GM12873 (cell line): ENCODE measurements around the gene SPATA19.

Experiments
- CTCF ChIP-seq: IDR thresholded peaks from 2 replicates; pipeline ENCODE4 v1.5.1; 2012; ENCODE audit warnings: low read depth, mild to moderate bottlenecking, moderate library complexity, low read length, control low read depth; ENCODE audit not compliant: insufficient read depth; ENCODE audit errors: missing control alignments

SPATA19 gene

GRCh38 chr11:133887692-133888332, 42.5 kb upstream of the SPATA19 start:
- TF ChIP-seq CTCF, result no peak

- TF ChIP-seq CTCF, result no peak
Observed at GRCh38 chr11:133886029-133886428, 40.7 kb upstream of the SPATA19 start.

- TF ChIP-seq CTCF, result no peak
Observed at GRCh38 chr11:133872160-133872559, 26.8 kb upstream of the SPATA19 start.

- no peak for TF ChIP-seq CTCF
Observed at GRCh38 chr11:133867456-133867855, 22.1 kb upstream of the SPATA19 start.

- TF ChIP-seq CTCF, result no peak
Observed at GRCh38 chr11:133865466-133865865, 20.2 kb upstream of the SPATA19 start.

GRCh38 chr11:133864756-133865155, 19.4 kb upstream of the SPATA19 start:
- TF ChIP-seq CTCF, result no peak

- TF ChIP-seq CTCF, result no peak
Observed at GRCh38 chr11:133860151-133860550, 14.8 kb upstream of the SPATA19 start.
